B cell (primary cell): ENCODE data around the gene TTC39B. TPM values are rescaled to one million over a fixed set of nuclear protein-coding genes. Genes with fewer than 3 reads are reported as not detected.

Experiments
- ATAC-seq: fragments of 200-7000 bp; cut with Tn5 transposase; one replicate; pipeline ENCODE4 v1.10.0; 2021; ENCODE audit warnings: low read depth, mild to moderate bottlenecking, moderate number of reproducible peaks, moderate library complexity
- CTCF ChIA-PET: fragments of 350-600 bp; sonication (Branson Sonifier 250); formaldehyde crosslinking; loops from one replicate; lab custom pipeline; 2021; ENCODE audit warnings: antibody characterized with exemption, inconsistent platforms; lab: Charles Lee
- POLR2A ChIA-PET: fragments of 350-600 bp; sonication (Branson Sonifier 250); formaldehyde crosslinking; loops from one replicate; lab custom pipeline; 2021; ENCODE audit warnings: antibody characterized with exemption; lab: Charles Lee
- DNase-seq: peaks from one replicate; pipeline ENCODE4 v3.0.0; 2013
- H2AFZ ChIP-seq: 2 replicates; pipeline ENCODE4 v1.6.1; 2012; ENCODE audit warnings: mild to moderate bottlenecking, low read depth, low read length; ENCODE audit not compliant: insufficient read depth, poor library complexity, severe bottlenecking
- H3K27ac ChIP-seq, 2 donors: 1 replicate in 1 of 2; 2 replicates in 1 of 2; pipeline ENCODE4 v1.5.1; 2012 to 2013; ENCODE audit warnings: low read length in 2 of 2, mild to moderate bottlenecking in 2 of 2, moderate library complexity in 1 of 2
- H3K27me3 ChIP-seq, 4 experiments: fragments of 200-600 bp in 1 of 4; sonication (generic) in 1 of 4; replicated peaks in 1 of 4; 1 replicate in 2 of 4; 2 replicates in 2 of 4; pipeline versions ENCODE4 v1.6.1 to v1.7.0; 2013 to 2016; ENCODE audit warnings: low read length in 3 of 4, mild to moderate bottlenecking in 2 of 4, mixed read lengths in 1 of 4, moderate library complexity in 1 of 4; ENCODE audit not compliant: insufficient read depth in 4 of 4, control insufficient read depth in 3 of 4; ENCODE audit errors: control extremely low read depth in 1 of 4
- H3K36me3 ChIP-seq, 2 experiments: replicated peaks in 1 of 2; 1 replicate in 1 of 2; 2 replicates in 1 of 2; pipeline versions ENCODE4 v1.6.1 to v1.7.1; 2013; ENCODE audit warnings: low read length in 1 of 2; ENCODE audit not compliant: insufficient read depth in 2 of 2, control insufficient read depth in 1 of 2; ENCODE audit errors: control extremely low read depth in 1 of 2, extremely low read depth in 1 of 2
- H3K4me1 ChIP-seq, 2 donors: fragments of 200-600 bp in 1 of 2; sonication (generic) in 1 of 2; 1 replicate in 1 of 2; 2 replicates in 1 of 2; pipeline versions ENCODE4 v1.5.1 to v1.6.1; 2013 to 2017; ENCODE audit warnings: low read length in 2 of 2; ENCODE audit not compliant: control insufficient read depth in 2 of 2, insufficient read depth in 2 of 2
- H3K4me2 ChIP-seq: replicated peaks from 2 replicates; pipeline ENCODE3; 2012; ENCODE audit warnings: mild to moderate bottlenecking, low read depth, low read length; ENCODE audit not compliant: poor library complexity, severe bottlenecking
- H3K4me3 ChIP-seq, 5 experiments: fragments of 200-600 bp in 1 of 5; sonication (generic) in 1 of 5; 1 replicate in 3 of 5; 2 replicates in 2 of 5; pipeline versions ENCODE4 v1.5.1 to v1.7.0; 2011 to 2016; ENCODE audit warnings: low read length in 4 of 5, mild to moderate bottlenecking in 4 of 5, low read depth in 2 of 5, control low read depth in 1 of 5, moderate library complexity in 1 of 5; ENCODE audit not compliant: insufficient read depth in 1 of 5; ENCODE audit errors: control extremely low read depth in 1 of 5, extremely low read depth in 1 of 5
- H3K79me2 ChIP-seq: fragments of 200-600 bp; sonication (generic); one replicate; pipeline ENCODE4 v1.6.0; 2016; ENCODE audit warnings: low read length; ENCODE audit not compliant: control insufficient read depth, insufficient read depth
- H3K9ac ChIP-seq: fragments of 200-600 bp; sonication (generic); 2 replicates; pipeline ENCODE4 v1.6.1; 2017; ENCODE audit warnings: mild to moderate bottlenecking, low read length, moderate library complexity
- H3K9me3 ChIP-seq, 3 donors: one replicate each; pipeline versions ENCODE4 v1.6.1 to v1.7.1; 2013; ENCODE audit warnings: low read length in 2 of 3; ENCODE audit not compliant: control insufficient read depth in 2 of 3, insufficient read depth in 1 of 3; ENCODE audit errors: control extremely low read depth in 1 of 3
- H4K20me1 ChIP-seq: 2 replicates; pipeline ENCODE4 v1.6.0; 2012; ENCODE audit warnings: mild to moderate bottlenecking, low read length; ENCODE audit not compliant: insufficient read depth, control insufficient read depth, poor library complexity, severe bottlenecking
- H3K27ac Mint-ChIP-seq: one replicate; pipeline ENCODE4 v1.8.0; 2021; ENCODE audit warnings: mixed read lengths
- H3K27me3 Mint-ChIP-seq: one replicate; pipeline ENCODE4 v1.8.0; 2021; ENCODE audit warnings: mixed read lengths
- H3K4me1 Mint-ChIP-seq: one replicate; pipeline ENCODE4 v1.8.0; 2021; ENCODE audit warnings: mixed read lengths
- H3K4me3 Mint-ChIP-seq: one replicate; pipeline ENCODE4 v1.8.0; 2021; ENCODE audit warnings: mixed read lengths
- H3K9me3 Mint-ChIP-seq: one replicate; pipeline ENCODE4 v1.8.0; 2022; ENCODE audit warnings: mixed read lengths; ENCODE audit not compliant: insufficient read depth
- EZH2 ChIP-seq: IDR thresholded peaks from 2 replicates; pipeline ENCODE4 v1.6.1; 2012; ENCODE audit warnings: borderline replicate concordance, low read depth, mild to moderate bottlenecking, moderate library complexity, low read length; ENCODE audit not compliant: insufficient read depth, poor library complexity, severe bottlenecking
- WGBS: methylation state at CpG from one replicate; pipeline ENCODE4 v1.1.5; 2013; ENCODE audit warnings: missing lambda C conversion rate; ENCODE audit not compliant: insufficient coverage; 5-methylcytosine and 5-hydroxymethylcytosine counted together
- intact Hi-C: fragments of 100-400 bp; cut with micrococcal nuclease; formaldehyde crosslinking; loops from one replicate; pipeline ENCODE4 v1.10.0; 2022
- polyA plus RNA-seq: library from polyadenylated mRNA; depleted of rRNA; stranded (reverse); fragments of >200 nt; gene quantifications from 2 replicates; pipeline ENCODE4 v1.2.3, GENCODE V29; 2012
- total RNA-seq, 2 donors: library from RNA; stranded (reverse); fragments of 120-200 nt in 1 of 2; gene quantifications; 1 replicate in 1 of 2; 2 replicates in 1 of 2; pipeline versions ENCODE4 v1.2.3 to v1.2.4, GENCODE V29; 2013 to 2022
- TF ChIP-seq, protein P1 (sequence below): fragments of 200-600 bp; IDR thresholded peaks from one replicate; pipeline ENCODE4 v1.8.0; 2022; ENCODE audit warnings: antibody characterized with exemption, mild to moderate bottlenecking

TTC39B gene
- total and polyA plus RNA-seq, 2 donors (not counting 1 experiment from before 2014, with no cell fraction given), result 2.0 to 3.6 TPM

- H2AFZ ChIP-seq, result no peak overlapping the region
- ChIA-PET POLR2A (no interaction called here), CTCF (interaction anchor here (1.0 to 2.1 kb wide), 2 partner anchors 8 to 335 kb away, joined by 3 to 11 read pairs; no protein-coding TSS in a partner anchor)
- H3K4me3 Mint-ChIP-seq, result no peak overlapping the region
- H3K36me3 ChIP-seq, result no peaks in the 10 kb centered on the region
- no peak overlapping the region for H3K4me2 ChIP-seq
- peaks cover 6% of the 10 kb centered on the region for H3K4me1 Mint-ChIP-seq
- no peak overlapping the region for H3K4me3 ChIP-seq
- H3K9me3 Mint-ChIP-seq, result no peaks in the 10 kb centered on the region
- no peak for ATAC-seq
- peaks cover 27% of the 10 kb centered on the region for H3K79me2 ChIP-seq
- no peak overlapping the region for H3K27ac Mint-ChIP-seq
- H3K27ac ChIP-seq, result no peak overlapping the region
- WGBS, result 80% methylated on average over 7 of the region's 7 CpGs
- DNase-seq, result no peak
- no peaks in the 10 kb centered on the region for H3K27me3 ChIP-seq
- H4K20me1 ChIP-seq, result no peaks in the 10 kb centered on the region
- no peaks in the 10 kb centered on the region for H3K9me3 ChIP-seq
- no peaks in the 10 kb centered on the region for H3K27me3 Mint-ChIP-seq
- no peaks in the 10 kb centered on the region for H3K4me1 ChIP-seq
- intact Hi-C loops, result no loop called here
- TF ChIP-seq, protein P1, sequence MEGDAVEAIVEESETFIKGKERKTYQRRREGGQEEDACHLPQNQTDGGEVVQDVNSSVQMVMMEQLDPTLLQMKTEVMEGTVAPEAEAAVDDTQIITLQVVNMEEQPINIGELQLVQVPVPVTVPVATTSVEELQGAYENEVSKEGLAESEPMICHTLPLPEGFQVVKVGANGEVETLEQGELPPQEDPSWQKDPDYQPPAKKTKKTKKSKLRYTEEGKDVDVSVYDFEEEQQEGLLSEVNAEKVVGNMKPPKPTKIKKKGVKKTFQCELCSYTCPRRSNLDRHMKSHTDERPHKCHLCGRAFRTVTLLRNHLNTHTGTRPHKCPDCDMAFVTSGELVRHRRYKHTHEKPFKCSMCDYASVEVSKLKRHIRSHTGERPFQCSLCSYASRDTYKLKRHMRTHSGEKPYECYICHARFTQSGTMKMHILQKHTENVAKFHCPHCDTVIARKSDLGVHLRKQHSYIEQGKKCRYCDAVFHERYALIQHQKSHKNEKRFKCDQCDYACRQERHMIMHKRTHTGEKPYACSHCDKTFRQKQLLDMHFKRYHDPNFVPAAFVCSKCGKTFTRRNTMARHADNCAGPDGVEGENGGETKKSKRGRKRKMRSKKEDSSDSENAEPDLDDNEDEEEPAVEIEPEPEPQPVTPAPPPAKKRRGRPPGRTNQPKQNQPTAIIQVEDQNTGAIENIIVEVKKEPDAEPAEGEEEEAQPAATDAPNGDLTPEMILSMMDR, result no peak
- no peak for TF ChIP-seq EZH2
- H3K9ac ChIP-seq, result no peak overlapping the region
These were observed 35.6 kb downstream of the TTC39B start for GRCh38 chr9:15271403-15271802.

GRCh38 chr9:15268782-15269181 is 38.2 kb downstream of the TTC39B start:
- CTCF ChIA-PET, result no interaction called here
- no peak overlapping the region for H3K9ac ChIP-seq
- intact Hi-C loops, result no loop called here
- POLR2A ChIA-PET, result no interaction called here
- Mint-ChIP-seq H3K27me3 (no peaks in the 10 kb centered on the region), H3K4me3 (no peak overlapping the region), H3K4me1 (peaks cover 6% of the 10 kb centered on the region), H3K27ac (no peak overlapping the region), H3K9me3 (no peaks in the 10 kb centered on the region)
- DNase-seq (no peak), ATAC-seq (no peak)
- H3K27ac ChIP-seq, result no peak overlapping the region
- no peak for TF ChIP-seq EZH2
- TF ChIP-seq, protein P1, result no peak
- no peak overlapping the region for H2AFZ ChIP-seq
- H4K20me1 ChIP-seq, result no peaks in the 10 kb centered on the region
- no peak overlapping the region for H3K4me3 ChIP-seq
- no peaks in the 10 kb centered on the region for H3K27me3 ChIP-seq
- H3K9me3 ChIP-seq, result no peaks in the 10 kb centered on the region
- no peaks in the 10 kb centered on the region for H3K36me3 ChIP-seq
- peaks cover 21% of the 10 kb centered on the region for H3K79me2 ChIP-seq
- H3K4me1 ChIP-seq, result no peaks in the 10 kb centered on the region
- WGBS, result 69% methylated on average over 3 of the region's 3 CpGs
- no peak overlapping the region for H3K4me2 ChIP-seq
